Chondrocyte (in vitro differentiated cells): Measurements from ENCODE around the gene RASL11A. TPM values are rescaled to one million over a fixed set of nuclear protein-coding genes. Genes with fewer than 3 reads are reported as not detected.

Experiments
- DNase-seq: peaks from one replicate; pipeline ENCODE4 v3.0.0; 2021; ENCODE audit warnings: mixed read lengths, low spot score
- H3K27ac Mint-ChIP-seq: one replicate; pipeline ENCODE4 v1.8.0; 2021; ENCODE audit warnings: mild to moderate bottlenecking, moderate library complexity, mixed read lengths; ENCODE audit not compliant: unreplicated experiment
- H3K27me3 Mint-ChIP-seq: 2 replicates; pipeline ENCODE4 v1.8.0; 2021; ENCODE audit warnings: low read depth, mixed read lengths
- H3K36me3 Mint-ChIP-seq: 2 replicates; pipeline ENCODE4 v1.8.0; 2021; ENCODE audit warnings: low read depth, mixed read lengths
- H3K4me1 Mint-ChIP-seq: 2 replicates; pipeline ENCODE4 v1.8.0; 2021; ENCODE audit warnings: low read depth, mild to moderate bottlenecking, mixed read lengths
- H3K4me3 Mint-ChIP-seq: one replicate; pipeline ENCODE4 v1.8.0; 2021; ENCODE audit warnings: mild to moderate bottlenecking, moderate library complexity, mixed read lengths; ENCODE audit not compliant: unreplicated experiment
- H3K9me3 Mint-ChIP-seq: 2 replicates; pipeline ENCODE4 v1.8.0; 2021; ENCODE audit warnings: low read depth, mixed read lengths
- total RNA-seq: library from RNA; stranded (reverse); gene quantifications from 3 replicates; pipeline ENCODE4 v1.2.1, GENCODE V29; 2021
- TF ChIP-seq, protein P1 (sequence below): fragments of 200-600 bp; sonication (generic); IDR thresholded peaks from 2 replicates; pipeline ENCODE4 v1.5.0; 2021; ENCODE audit warnings: antibody characterized with exemption, mild to moderate bottlenecking, moderate library complexity

RASL11A gene
- total RNA-seq, 1 donor from 2014 or later = 3.1 TPM

DNA sequence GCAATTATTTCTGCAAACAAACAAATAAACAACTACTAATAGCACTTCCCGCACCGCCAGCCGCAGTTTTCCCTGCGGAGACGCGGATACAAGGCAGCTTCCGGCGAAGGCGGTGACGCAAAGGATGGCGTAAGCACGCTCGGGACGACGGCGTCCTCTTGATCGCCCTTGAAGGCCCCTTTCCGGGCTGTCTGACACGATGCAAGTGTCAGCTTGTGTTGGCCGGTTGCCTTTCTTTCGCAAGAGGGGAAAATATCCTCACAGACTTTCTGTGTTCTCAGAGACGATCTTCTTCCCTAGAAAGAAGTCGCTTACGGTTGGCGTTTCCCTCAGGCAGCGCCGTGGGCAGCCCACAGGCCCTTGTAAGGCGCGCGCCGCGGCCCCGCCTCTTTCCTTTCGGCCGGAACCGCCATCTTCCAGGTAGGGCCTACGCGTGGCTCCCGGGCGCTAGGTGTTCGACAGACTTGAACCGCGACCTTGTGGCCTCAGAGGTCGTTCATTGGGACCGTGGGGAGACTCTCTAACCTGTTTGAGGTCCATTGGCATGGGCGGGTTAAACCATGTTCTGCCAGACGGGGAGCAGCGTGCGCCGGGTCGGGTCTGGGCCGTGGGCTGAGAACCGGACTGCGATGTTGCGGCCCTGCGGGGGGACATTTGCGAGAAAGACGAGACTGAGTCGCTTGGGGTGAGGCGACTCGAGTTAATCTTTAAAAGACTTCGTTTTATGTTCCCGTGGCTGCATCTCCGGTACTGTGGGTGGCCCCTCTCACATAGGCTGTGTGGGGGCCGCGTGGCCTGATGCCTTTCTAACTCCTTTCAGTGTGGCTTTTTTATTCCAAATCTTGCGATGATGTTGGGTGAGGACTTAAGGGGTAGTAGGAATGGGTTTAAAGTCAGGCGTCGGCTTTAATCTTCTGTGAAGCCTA, 19.2 kb upstream of the RASL11A start, which contains the start of gene RPL21:
Gene RPL21 (plus strand): TSS at position 393 of the 926 bp plus-strand sequence. CDS start 2,219 bp downstream, outside the sequence.
- peaks cover 34% of the 10 kb centered on the region for H3K4me1 Mint-ChIP-seq
- H3K27me3 Mint-ChIP-seq = no peaks in the 10 kb centered on the region
- peak; percentile 96 for DNase-seq
- H3K27ac Mint-ChIP-seq = peak within 1 kb of the TSS; percentile 99
- peak within 1 kb of the TSS; percentile 87 for H3K4me3 Mint-ChIP-seq
- TF ChIP-seq, protein P1, sequence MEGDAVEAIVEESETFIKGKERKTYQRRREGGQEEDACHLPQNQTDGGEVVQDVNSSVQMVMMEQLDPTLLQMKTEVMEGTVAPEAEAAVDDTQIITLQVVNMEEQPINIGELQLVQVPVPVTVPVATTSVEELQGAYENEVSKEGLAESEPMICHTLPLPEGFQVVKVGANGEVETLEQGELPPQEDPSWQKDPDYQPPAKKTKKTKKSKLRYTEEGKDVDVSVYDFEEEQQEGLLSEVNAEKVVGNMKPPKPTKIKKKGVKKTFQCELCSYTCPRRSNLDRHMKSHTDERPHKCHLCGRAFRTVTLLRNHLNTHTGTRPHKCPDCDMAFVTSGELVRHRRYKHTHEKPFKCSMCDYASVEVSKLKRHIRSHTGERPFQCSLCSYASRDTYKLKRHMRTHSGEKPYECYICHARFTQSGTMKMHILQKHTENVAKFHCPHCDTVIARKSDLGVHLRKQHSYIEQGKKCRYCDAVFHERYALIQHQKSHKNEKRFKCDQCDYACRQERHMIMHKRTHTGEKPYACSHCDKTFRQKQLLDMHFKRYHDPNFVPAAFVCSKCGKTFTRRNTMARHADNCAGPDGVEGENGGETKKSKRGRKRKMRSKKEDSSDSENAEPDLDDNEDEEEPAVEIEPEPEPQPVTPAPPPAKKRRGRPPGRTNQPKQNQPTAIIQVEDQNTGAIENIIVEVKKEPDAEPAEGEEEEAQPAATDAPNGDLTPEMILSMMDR = no peak
- H3K9me3 Mint-ChIP-seq = no peaks in the 10 kb centered on the region
- H3K36me3 Mint-ChIP-seq = peaks cover 9% of the 10 kb centered on the region

DNA sequence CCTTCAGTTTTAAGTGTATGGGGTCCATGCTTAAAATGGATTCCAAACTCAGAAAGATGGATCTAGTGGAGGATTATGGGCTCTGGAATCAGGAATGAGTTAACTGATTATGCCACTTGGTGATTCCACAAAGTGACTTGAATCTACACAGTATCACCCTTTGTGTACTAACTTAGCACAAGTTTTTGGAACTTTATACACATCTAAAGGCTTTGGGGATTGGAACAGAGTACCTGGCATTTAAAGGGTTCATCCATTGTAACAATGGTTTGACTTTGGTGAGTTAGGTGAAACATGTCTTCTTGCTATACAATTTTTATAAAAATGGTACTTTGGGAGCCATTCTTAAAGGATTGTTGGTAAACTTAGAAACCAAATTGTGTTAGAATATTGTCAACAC, 18.2 kb upstream of the RASL11A start:
- peaks cover 34% of the 10 kb centered on the region for H3K4me1 Mint-ChIP-seq
- H3K27ac Mint-ChIP-seq = peak overlapping the region; percentile 99
- H3K27me3 Mint-ChIP-seq = no peaks in the 10 kb centered on the region
- H3K4me3 Mint-ChIP-seq = peak overlapping the region; percentile 87
- no peak for DNase-seq
- peaks cover 14% of the 10 kb centered on the region for H3K36me3 Mint-ChIP-seq
- TF ChIP-seq, protein P1 = no peak
- H3K9me3 Mint-ChIP-seq = no peaks in the 10 kb centered on the region

DNA sequence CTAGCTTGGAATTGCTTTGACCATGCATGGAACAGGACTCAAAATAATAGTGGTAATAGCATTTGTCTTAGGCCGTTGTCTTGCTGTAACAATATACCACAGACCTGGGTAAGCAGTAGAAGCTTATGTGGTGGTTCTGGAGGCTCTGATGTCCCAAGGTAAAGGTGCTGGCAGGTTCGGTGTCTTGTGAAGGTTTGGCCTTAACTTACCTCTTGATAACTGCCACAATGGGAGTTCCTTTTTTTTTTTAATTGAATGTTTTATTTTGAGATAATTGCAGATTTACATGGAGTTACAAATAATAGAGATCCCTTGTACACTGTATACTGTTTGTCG, 13.4 kb upstream of the RASL11A start:
- peaks cover 44% of the 10 kb centered on the region for H3K4me1 Mint-ChIP-seq
- H3K9me3 Mint-ChIP-seq = no peaks in the 10 kb centered on the region
- H3K4me3 Mint-ChIP-seq = no peak overlapping the region
- no peaks in the 10 kb centered on the region for H3K27me3 Mint-ChIP-seq
- DNase-seq = no peak
- H3K27ac Mint-ChIP-seq = no peak overlapping the region
- peaks cover 26% of the 10 kb centered on the region for H3K36me3 Mint-ChIP-seq
- TF ChIP-seq, protein P1 = no peak

DNA sequence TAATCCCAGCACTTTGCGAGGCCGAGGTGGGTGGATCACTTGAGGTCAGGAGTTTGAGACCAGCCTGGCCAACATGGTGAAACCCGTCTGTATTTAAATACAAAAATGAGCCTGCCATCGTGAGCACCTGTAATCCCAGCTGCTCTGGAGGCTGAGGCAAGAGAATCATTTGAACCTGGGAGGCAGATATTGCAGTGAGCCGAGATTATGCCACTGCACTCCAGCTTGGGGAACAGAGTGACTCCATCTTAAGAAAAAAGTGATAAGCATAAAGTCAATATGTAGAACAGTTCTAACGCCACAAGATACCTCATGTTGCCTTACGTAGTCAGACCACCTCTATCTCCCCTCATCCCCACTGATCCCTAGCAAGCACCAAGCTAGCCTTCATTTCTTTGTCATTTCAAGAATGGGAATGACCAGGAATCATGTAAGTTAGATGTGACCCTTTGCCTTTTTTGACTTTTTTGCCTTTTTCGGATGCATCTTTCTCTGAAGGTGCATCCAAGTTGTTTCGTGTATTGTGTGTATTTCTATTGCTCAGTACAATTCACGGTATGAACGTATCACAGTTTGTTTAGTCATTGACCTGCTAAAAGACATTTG, 12.9 kb upstream of the RASL11A start:
- H3K36me3 Mint-ChIP-seq = peaks cover 29% of the 10 kb centered on the region
- TF ChIP-seq, protein P1 = no peak
- H3K9me3 Mint-ChIP-seq = no peaks in the 10 kb centered on the region
- H3K27ac Mint-ChIP-seq = peak overlapping the region; percentile 27
- no peaks in the 10 kb centered on the region for H3K27me3 Mint-ChIP-seq
- peaks cover 41% of the 10 kb centered on the region for H3K4me1 Mint-ChIP-seq
- DNase-seq = no peak
- no peak overlapping the region for H3K4me3 Mint-ChIP-seq

DNA sequence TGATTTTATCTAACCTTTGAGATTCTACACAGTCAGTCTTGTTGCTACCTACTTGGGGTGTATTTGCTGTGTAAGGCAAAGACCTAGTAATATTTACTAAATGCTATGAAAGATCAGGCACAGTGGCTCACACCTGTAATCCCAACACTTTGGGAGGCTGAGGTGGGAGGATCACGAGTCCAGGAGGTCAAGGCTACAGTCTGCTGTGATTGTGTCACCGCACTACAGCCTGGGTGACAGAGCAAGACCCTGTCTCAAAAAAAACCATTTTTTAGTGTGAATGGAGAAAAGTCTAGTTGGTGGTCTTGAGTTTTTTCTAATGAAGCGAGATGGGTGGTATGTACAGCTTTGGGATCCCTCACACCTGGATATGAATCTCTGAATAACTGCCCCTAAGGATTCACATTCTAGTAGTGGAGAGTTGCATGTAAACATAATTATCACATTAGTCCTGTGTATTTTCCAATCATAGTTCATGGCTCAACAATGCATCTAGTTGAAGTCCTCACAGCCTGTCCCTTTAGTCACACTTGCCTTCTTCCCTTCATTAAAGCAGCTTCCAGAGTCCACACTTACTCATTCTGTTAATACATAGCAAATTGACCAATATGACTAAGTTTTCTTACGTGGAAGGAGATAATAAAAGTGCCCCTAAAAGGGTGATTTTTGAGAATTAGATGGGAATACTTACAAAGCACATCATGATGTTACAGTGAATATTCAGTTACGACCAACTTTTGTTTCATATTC, 11.8 kb upstream of the RASL11A start:
- Mint-ChIP-seq H3K4me1 (peaks cover 32% of the 10 kb centered on the region), H3K9me3 (no peaks in the 10 kb centered on the region), H3K36me3 (peaks cover 27% of the 10 kb centered on the region), H3K4me3 (no peak overlapping the region), H3K27ac (peak overlapping the region; percentile 28), H3K27me3 (no peaks in the 10 kb centered on the region)
- DNase-seq = no peak
- TF ChIP-seq, protein P1 = no peak
